ENCODE measurements around the gene TTLL11. TPM values are rescaled to one million over a fixed set of nuclear protein-coding genes. Genes with fewer than 3 reads are reported as not detected.

The TTLL11 gene
- polyA plus RNA-seq, 1 of the 3 experiments (the other 2 are of a cell fraction) = 6.8 TPM

DNA sequence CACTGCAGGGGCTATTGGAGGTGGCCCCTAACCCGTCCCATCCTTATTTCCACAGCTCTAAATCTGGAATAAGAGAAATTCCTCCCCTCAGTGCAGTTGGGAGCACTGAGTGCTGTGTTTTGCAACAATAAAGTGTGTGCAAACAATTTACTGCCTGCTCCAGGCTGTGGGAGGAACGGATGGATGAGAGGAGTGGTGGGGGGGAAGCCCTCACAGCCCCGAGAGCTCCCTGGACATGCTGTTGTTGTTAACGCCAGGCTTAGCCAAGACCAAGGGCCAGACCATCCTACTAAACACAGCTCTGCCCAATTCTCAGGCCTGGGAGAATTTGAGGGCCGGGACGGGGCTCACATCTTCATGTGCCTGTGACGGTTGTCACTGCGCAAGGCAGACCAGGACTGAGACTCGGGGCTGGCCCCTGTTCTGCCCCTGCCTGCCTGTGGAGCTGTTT lies 241.4 kb downstream of the TTLL11 start:
- H3K4me1 ChIP-seq (ENCODE audit: control insufficient read depth in 1 of 2, insufficient read depth in 2 of 2, low read depth in 1 of 2, low read length in 1 of 2) = no peaks in the 10 kb centered on the region
- no peak overlapping the region for H3K9ac ChIP-seq
- no peak overlapping the region for H2AFZ ChIP-seq (ENCODE audit: low read depth)
- H3K4me2 ChIP-seq = no peak overlapping the region
- H3K9me2 ChIP-seq = no peaks in the 10 kb centered on the region
- ChIA-PET POLR2A (no interaction called here), CTCF (no interaction called here)
- H3K27ac ChIP-seq (ENCODE audit: low read depth in 2 of 2, low read length in 1 of 2) = no peak overlapping the region
- no peaks in the 10 kb centered on the region for H3K27me3 ChIP-seq (ENCODE audit: insufficient read depth)
- TF ChIP-seq EZH2phosphoT487 (IDR thresholded peaks at IDR 0.05; ENCODE audit: borderline replicate concordance, low read depth) = no peak
- no peak for TF ChIP-seq TEAD4 (IDR thresholded peaks at IDR 0.05; ENCODE audit: borderline replicate concordance, insufficient read depth)
- TF ChIP-seq RAD21 (IDR thresholded peaks at IDR 0.05; ENCODE audit: low read length) = no peak
- TF ChIP-seq ZBTB33 (IDR thresholded peaks at IDR 0.05; ENCODE audit: borderline replicate concordance, low read depth) = no peak
- TF ChIP-seq GABPA (IDR thresholded peaks at IDR 0.05; ENCODE audit: low read depth) = no peak
- no peak for TF ChIP-seq FOXM1 (IDR thresholded peaks at IDR 0.05; ENCODE audit: low read depth)
- TF ChIP-seq POLR2AphosphoS5 (IDR thresholded peaks at IDR 0.05; ENCODE audit: low read depth, low read length) = no peak
- no peak for TF ChIP-seq CHD2 (IDR thresholded peaks at IDR 0.05; ENCODE audit: low read length, partially characterized antibody)
- no peak for TF ChIP-seq GATA2 (CRISPR knock-in tag; IDR thresholded peaks at IDR 0.05)
- TF ChIP-seq, protein P1, sequence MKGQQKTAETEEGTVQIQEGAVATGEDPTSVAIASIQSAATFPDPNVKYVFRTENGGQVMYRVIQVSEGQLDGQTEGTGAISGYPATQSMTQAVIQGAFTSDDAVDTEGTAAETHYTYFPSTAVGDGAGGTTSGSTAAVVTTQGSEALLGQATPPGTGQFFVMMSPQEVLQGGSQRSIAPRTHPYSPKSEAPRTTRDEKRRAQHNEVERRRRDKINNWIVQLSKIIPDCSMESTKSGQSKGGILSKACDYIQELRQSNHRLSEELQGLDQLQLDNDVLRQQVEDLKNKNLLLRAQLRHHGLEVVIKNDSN (IDR thresholded peaks at IDR 0.05; ENCODE audit: borderline replicate concordance, low read depth) = no peak
- no peak for TF ChIP-seq NRF1 (IDR thresholded peaks at IDR 0.05; ENCODE audit: low read depth, low read length)
- no peak for TF ChIP-seq TAF1 (IDR thresholded peaks at IDR 0.05; ENCODE audit: borderline replicate concordance, low read depth, low read length)
- H3K36me3 ChIP-seq (replicated peaks in 1 of 2; ENCODE audit: control insufficient read depth in 1 of 2, insufficient read depth in 2 of 2, low read length in 1 of 2) = peaks cover 0 to 6% of the 10 kb centered on the region in 2 experiments
- no peaks in the 10 kb centered on the region for H4K20me1 ChIP-seq (ENCODE audit: insufficient read depth)
- no peaks in the 10 kb centered on the region for H3F3A ChIP-seq (replicated peaks; ENCODE audit: insufficient read depth)
- H3K4me3 ChIP-seq (ENCODE audit: low read depth in 2 of 2, low read length in 1 of 2) = no peak overlapping the region
- DNase-seq = no peak
- no peaks in the 10 kb centered on the region for H3K79me2 ChIP-seq (ENCODE audit: insufficient read depth)
- H3K9me3 ChIP-seq = peaks cover 6% of the 10 kb centered on the region; the same call in 1 of the 2 replicates
- 88% methylated on average over 9 of the region's 9 CpGs for WGBS (ENCODE audit: low lambda C conversion rate)

GRCh38 chr9:121850366-121850765 lies 242.7 kb downstream of the TTLL11 start:
- Histone ChIP-seq H3K9ac (no peak overlapping the region), H3K4me3 (ENCODE audit: low read depth in 2 of 2, low read length in 1 of 2) (no peak overlapping the region), H3K4me1 (ENCODE audit: control insufficient read depth in 1 of 2, insufficient read depth in 2 of 2, low read depth in 1 of 2, low read length in 1 of 2) (no peaks in the 10 kb centered on the region), H3K9me3 (peaks cover 10% of the 10 kb centered on the region; the same call in 1 of the 2 replicates), H2AFZ (ENCODE audit: low read depth) (no peak overlapping the region), H3F3A (replicated peaks; ENCODE audit: insufficient read depth) (no peaks in the 10 kb centered on the region), H3K4me2 (no peak overlapping the region), H3K27ac (ENCODE audit: low read depth in 2 of 2, low read length in 1 of 2) (no peak overlapping the region), H4K20me1 (ENCODE audit: insufficient read depth) (no peaks in the 10 kb centered on the region), H3K27me3 (ENCODE audit: insufficient read depth) (no peaks in the 10 kb centered on the region), H3K36me3 (replicated peaks in 1 of 2; ENCODE audit: control insufficient read depth in 1 of 2, insufficient read depth in 2 of 2, low read length in 1 of 2) (peaks cover 0 to 18% of the 10 kb centered on the region in 2 experiments), H3K9me2 (no peaks in the 10 kb centered on the region), H3K79me2 (ENCODE audit: insufficient read depth) (peaks cover 5% of the 10 kb centered on the region)
- WGBS (ENCODE audit: low lambda C conversion rate) = 81% methylated on average over 2 of the region's 2 CpGs
- no peak for DNase-seq
- TF ChIP-seq JUND (IDR thresholded peaks at IDR 0.05) (no peak), REST (IDR thresholded peaks at IDR 0.05; ENCODE audit: low read depth, low read length) (no peak), TCF12 (IDR thresholded peaks at IDR 0.05) (no peak)
- POLR2A ChIA-PET = no interaction called here
- CTCF ChIA-PET = interaction anchor here (1.1 kb wide), 1 partner anchor 12 kb away, joined by 3 read pairs; no protein-coding TSS in a partner anchor

Measured in SK-N-SH (cell line).